Large intestine (tissue), 3 donors: ENCODE results near the gene RCCD1. TPM values are rescaled to one million over a fixed set of nuclear protein-coding genes. Genes with fewer than 3 reads are reported as not detected.

ENCODE experiments used
- DNase-seq, 2 donors: peaks; one replicate each; pipeline versions ENCODE4 v3.0.0 to v3.0.0-alpha.2; 2013
- H3K27ac ChIP-seq: one replicate; pipeline ENCODE4 v1.5.1; 2013; ENCODE audit warnings: low read length
- H3K27me3 ChIP-seq: 2 replicates; pipeline ENCODE4 v1.6.1; 2013; ENCODE audit warnings: low read length; ENCODE audit not compliant: control insufficient read depth, insufficient read depth
- H3K36me3 ChIP-seq: 2 replicates; pipeline ENCODE4 v1.6.1; 2013; ENCODE audit warnings: low read length; ENCODE audit not compliant: control insufficient read depth, insufficient read depth
- H3K4me1 ChIP-seq: one replicate; pipeline ENCODE4 v1.6.1; 2013; ENCODE audit warnings: low read length; ENCODE audit not compliant: control insufficient read depth, insufficient read depth
- H3K4me3 ChIP-seq: one replicate; pipeline ENCODE4 v1.5.1; 2013; ENCODE audit warnings: low read length
- H3K9me3 ChIP-seq: one replicate; pipeline ENCODE4 v1.6.1; 2013; ENCODE audit warnings: mild to moderate bottlenecking, low read depth, low read length, moderate library complexity; ENCODE audit not compliant: control insufficient read depth
- WGBS: methylation state at CpG from one replicate; pipeline ENCODE4 v1.1.5; 2013; ENCODE audit warnings: low lambda C conversion rate; ENCODE audit not compliant: insufficient coverage; 5-methylcytosine and 5-hydroxymethylcytosine counted together
- polyA plus RNA-seq: library from polyadenylated mRNA; unstranded; fragments of 120-200 nt; gene quantifications from one replicate; pipeline ENCODE4 v1.2.1, GENCODE V29; 2013

RCCD1 gene
- polyA plus RNA-seq, 1 donor: 22.9 TPM

- H3K4me1 ChIP-seq: no peaks in the 10 kb centered on the region
- WGBS: no CpG with 5 or more reads among the region's 16 CpGs
- no peaks in the 10 kb centered on the region for H3K27me3 ChIP-seq
- H3K27ac ChIP-seq: no peak overlapping the region
- peaks cover 79% of the 10 kb centered on the region for H3K36me3 ChIP-seq
- no peaks in the 10 kb centered on the region for H3K9me3 ChIP-seq
- DNase-seq: no peak
- H3K4me3 ChIP-seq: no peak overlapping the region
Observed at GRCh38 chr15:90946538-90946937, 8.1 kb upstream of the RCCD1 start.

GRCh38 chr15:90946941-90947576 lies 7.6 kb upstream of the RCCD1 start:
- H3K36me3 ChIP-seq: peaks cover 82% of the 10 kb centered on the region
- no CpG with 5 or more reads among the region's 8 CpGs for WGBS

GRCh38 chr15:90947577-90948357 lies 6.9 kb upstream of the RCCD1 start:
- no peaks in the 10 kb centered on the region for H3K27me3 ChIP-seq
- no peak overlapping the region for H3K4me3 ChIP-seq
- no peaks in the 10 kb centered on the region for H3K4me1 ChIP-seq
- WGBS: no CpG with 5 or more reads among the region's 18 CpGs
- H3K36me3 ChIP-seq: peaks cover 79% of the 10 kb centered on the region
- no peak overlapping the region for H3K27ac ChIP-seq
- no peak for DNase-seq
- H3K9me3 ChIP-seq: no peaks in the 10 kb centered on the region

More at GRCh38 chr15:90946941-90947576, 7.6 kb upstream of the RCCD1 start:
- Histone ChIP-seq H3K9me3 (no peaks in the 10 kb centered on the region), H3K4me3 (no peak overlapping the region), H3K27ac (no peak overlapping the region), H3K4me1 (no peaks in the 10 kb centered on the region), H3K27me3 (no peaks in the 10 kb centered on the region)
- DNase-seq: no peak

GRCh38 chr15:90948506-90948905 lies 6.2 kb upstream of the RCCD1 start:
- H3K4me1 ChIP-seq: no peaks in the 10 kb centered on the region
- H3K27ac ChIP-seq: no peak overlapping the region
- DNase-seq: no peak
- H3K27me3 ChIP-seq: no peaks in the 10 kb centered on the region
- H3K36me3 ChIP-seq: peaks cover 79% of the 10 kb centered on the region
- no CpG with 5 or more reads among the region's 8 CpGs for WGBS
- H3K9me3 ChIP-seq: no peaks in the 10 kb centered on the region
- no peak overlapping the region for H3K4me3 ChIP-seq

DNA sequence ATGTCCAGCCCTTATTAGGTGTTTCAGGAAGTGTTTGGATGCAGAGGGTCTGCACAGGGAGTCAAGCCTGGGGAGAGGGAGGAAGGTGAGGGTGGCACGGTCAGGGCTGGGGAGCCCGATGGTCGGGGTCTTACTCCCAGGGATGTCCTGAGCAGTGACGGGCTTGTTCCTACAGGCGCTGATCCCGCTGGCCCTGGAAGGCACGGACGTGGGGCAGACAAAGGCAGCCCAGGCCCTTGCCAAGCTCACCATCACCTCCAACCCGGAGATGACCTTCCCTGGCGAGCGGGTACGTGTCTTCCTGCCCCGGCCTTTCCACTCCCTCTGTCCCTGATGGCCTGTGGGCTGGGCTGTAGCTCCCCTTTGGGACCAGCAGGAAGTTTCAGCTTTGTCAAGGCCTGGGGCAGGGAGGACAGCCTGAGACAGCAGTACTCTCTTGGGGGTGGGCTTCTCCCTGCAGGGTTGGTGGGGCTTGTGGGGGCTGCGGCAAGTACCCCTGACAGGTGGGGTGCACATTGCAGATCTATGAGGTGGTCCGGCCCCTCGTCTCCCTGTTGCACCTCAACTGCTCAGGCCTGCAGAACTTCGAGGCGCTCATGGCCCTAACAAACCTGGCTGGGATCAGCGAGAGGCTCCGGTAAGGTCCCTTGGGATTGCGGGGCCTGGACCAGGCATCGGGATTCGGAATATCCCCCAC lies 4.6 kb upstream of the RCCD1 start:
- Histone ChIP-seq H3K4me3 (no peak overlapping the region), H3K4me1 (peaks cover 2% of the 10 kb centered on the region), H3K9me3 (no peaks in the 10 kb centered on the region), H3K27ac (no peak overlapping the region), H3K36me3 (peaks cover 70% of the 10 kb centered on the region), H3K27me3 (no peaks in the 10 kb centered on the region)
- no peak for DNase-seq
- no CpG with 5 or more reads among the region's 23 CpGs for WGBS

DNA sequence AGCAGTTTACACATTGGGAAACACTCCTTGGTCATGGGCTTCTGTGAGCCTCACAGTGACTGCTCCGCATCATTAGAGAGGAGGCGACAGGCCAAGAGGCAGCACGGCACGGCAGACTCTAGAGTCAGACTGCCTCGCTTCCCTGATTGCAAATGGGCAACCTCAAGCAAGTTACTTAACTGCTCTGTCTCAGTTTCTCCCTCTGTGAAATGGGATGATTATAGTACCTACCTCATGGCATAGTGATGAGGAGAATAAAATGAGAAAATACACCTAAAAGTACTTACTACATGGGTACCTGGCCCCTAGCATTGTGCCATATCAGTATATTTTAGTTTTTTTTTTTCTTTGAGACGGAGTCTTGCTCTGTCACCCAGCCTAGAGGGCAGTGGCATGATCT lies 4.0 kb upstream of the RCCD1 start:
- peaks cover 68% of the 10 kb centered on the region for H3K36me3 ChIP-seq
- no peak overlapping the region for H3K27ac ChIP-seq
- no peaks in the 10 kb centered on the region for H3K9me3 ChIP-seq
- no peaks in the 10 kb centered on the region for H3K27me3 ChIP-seq
- peaks cover 8% of the 10 kb centered on the region for H3K4me1 ChIP-seq
- no peak overlapping the region for H3K4me3 ChIP-seq
- DNase-seq: no peak
- WGBS: no CpG with 5 or more reads among the region's 6 CpGs

- Histone ChIP-seq H3K36me3 (peaks cover 50% of the 10 kb centered on the region), H3K27me3 (no peaks in the 10 kb centered on the region), H3K4me3 (no peak overlapping the region), H3K9me3 (no peaks in the 10 kb centered on the region), H3K4me1 (peaks cover 15% of the 10 kb centered on the region), H3K27ac (no peak overlapping the region)
- WGBS: no CpG with 5 or more reads among the region's 14 CpGs
- DNase-seq: no peak
Observed at GRCh38 chr15:90952901-90953677, 1.6 kb upstream of the RCCD1 start.

GRCh38 chr15:90953947-90954711 lies 555 bp upstream of the RCCD1 start:
- H3K36me3 ChIP-seq: peaks cover 43% of the 10 kb centered on the region
- peaks cover 15% of the 10 kb centered on the region for H3K4me1 ChIP-seq
- WGBS: no CpG with 5 or more reads among the region's 16 CpGs
- no peaks in the 10 kb centered on the region for H3K27me3 ChIP-seq
- H3K9me3 ChIP-seq: no peaks in the 10 kb centered on the region
- no peak for DNase-seq
- peak overlapping the region; percentile 96 for H3K27ac ChIP-seq
- peak overlapping the region; percentile 100 for H3K4me3 ChIP-seq

DNA sequence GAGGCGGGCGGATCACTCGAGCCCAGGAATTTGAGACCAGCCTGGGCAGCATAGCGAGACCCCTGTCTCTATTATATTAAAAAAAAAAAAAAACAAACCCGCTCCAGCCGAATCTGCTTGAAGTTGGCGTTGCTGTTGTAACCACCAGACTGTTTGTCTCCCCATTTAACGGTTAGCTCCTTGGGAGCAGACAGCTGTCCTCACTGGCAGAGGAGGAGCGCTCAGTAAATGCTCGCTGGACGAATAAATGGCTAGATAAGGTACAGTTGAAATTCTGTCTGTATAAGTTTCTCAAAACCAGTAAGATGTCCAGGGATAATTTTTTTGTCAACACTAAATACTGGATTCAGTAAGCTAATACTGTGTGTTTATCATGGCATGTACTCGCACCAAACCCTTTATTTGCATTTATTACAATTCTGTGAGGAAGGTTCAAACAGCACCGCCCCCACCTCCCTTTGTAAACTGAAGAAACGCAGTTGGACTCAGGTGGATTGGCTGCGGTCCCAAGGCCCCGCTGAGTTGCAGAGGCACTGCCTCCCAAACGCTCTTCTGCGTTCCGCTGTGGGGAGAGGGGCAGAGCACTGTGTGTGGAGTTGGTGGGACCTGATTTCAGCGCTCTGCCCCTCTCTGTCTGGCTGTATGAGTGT lies 1.1 kb downstream of the RCCD1 start:
- Histone ChIP-seq H3K27ac (no peak overlapping the region), H3K36me3 (peaks cover 33% of the 10 kb centered on the region), H3K4me1 (peaks cover 15% of the 10 kb centered on the region), H3K27me3 (no peaks in the 10 kb centered on the region), H3K9me3 (no peaks in the 10 kb centered on the region), H3K4me3 (peak overlapping the region; percentile 100)
- 40% methylated on average over 1 of the region's 20 CpGs for WGBS
- DNase-seq: peak in 1 of 2 donors; percentile 39
